HTERT RPE-1 (cell line): ENCODE data around the gene SPDEF.

Experiments used
- in situ Hi-C: fragments of 300-500 bp; cut with MboI; formaldehyde crosslinking; loops from 4 replicates; pipeline ENCODE4 v1.14.3; 2020; ENCODE audit warnings: low sequenced_read_pairs

SPDEF gene

GRCh38 chr6:34556031-34556471 lies at the start of gene SPDEF:
TSS of gene SPDEF (minus strand) at chr6:34556329. CDS start at chr6:34544455, 11,874 bp downstream.
- in situ Hi-C loops, result no loop called here

- in situ Hi-C loops, result no loop called here
These were observed 47.6 kb upstream of the SPDEF start for GRCh38 chr6:34603707-34604106.

- in situ Hi-C loops, result no loop called here
These were observed 46.4 kb upstream of the SPDEF start for GRCh38 chr6:34602318-34603111.

GRCh38 chr6:34601706-34602105 lies 45.6 kb upstream of the SPDEF start:
- in situ Hi-C loops, result no loop called here

GRCh38 chr6:34600796-34601195 lies 44.7 kb upstream of the SPDEF start:
- in situ Hi-C loops, result no loop called here

- in situ Hi-C loops, result no loop called here
These were observed 44.0 kb upstream of the SPDEF start for GRCh38 chr6:34600101-34600500.

GRCh38 chr6:34598712-34599111 lies 42.6 kb upstream of the SPDEF start:
- in situ Hi-C loops, result no loop called here

- in situ Hi-C loops, result no loop called here
These were observed 41.6 kb upstream of the SPDEF start for GRCh38 chr6:34597605-34598353.

- in situ Hi-C loops, result no loop called here
These were observed 40.7 kb upstream of the SPDEF start for GRCh38 chr6:34596798-34597197.

- in situ Hi-C loops, result no loop called here
These were observed 39.4 kb upstream of the SPDEF start for GRCh38 chr6:34595332-34596184.

GRCh38 chr6:34593701-34594100 lies 37.6 kb upstream of the SPDEF start:
- in situ Hi-C loops, result no loop called here

GRCh38 chr6:34592208-34592952 lies 36.3 kb upstream of the SPDEF start:
- in situ Hi-C loops, result no loop called here

- in situ Hi-C loops, result no loop called here
These were observed 33.6 kb upstream of the SPDEF start for GRCh38 chr6:34589691-34590090.

GRCh38 chr6:34589140-34589539 lies 33.0 kb upstream of the SPDEF start:
- in situ Hi-C loops, result no loop called here

- in situ Hi-C loops, result no loop called here
These were observed 31.7 kb upstream of the SPDEF start for GRCh38 chr6:34587851-34588250.

- in situ Hi-C loops, result no loop called here
These were observed 31.2 kb upstream of the SPDEF start for GRCh38 chr6:34587325-34587724.

GRCh38 chr6:34586327-34587040 lies 30.4 kb upstream of the SPDEF start:
- in situ Hi-C loops, result no loop called here

GRCh38 chr6:34585512-34586061 lies 29.5 kb upstream of the SPDEF start:
- in situ Hi-C loops, result no loop called here

GRCh38 chr6:34585108-34585507 lies 29.0 kb upstream of the SPDEF start:
- in situ Hi-C loops, result no loop called here

GRCh38 chr6:34584694-34585093 lies 28.6 kb upstream of the SPDEF start:
- in situ Hi-C loops, result no loop called here
